Measurements from ENCODE around the gene KCNK1. TPM values are rescaled to one million over a fixed set of nuclear protein-coding genes. Genes with fewer than 3 reads are reported as not detected.

KCNK1 gene
- total and polyA plus RNA-seq, 2 of the 8 experiments (the other 6 are each of a cell fraction or from before 2014, with no cell fraction given): 11.9 to 16.5 TPM

GRCh38 chr1:233707153-233707879, 93.4 kb downstream of the KCNK1 start (continued):
- no peak for TF ChIP-seq RXRA (IDR thresholded peaks at IDR 0.05; ENCODE audit: insufficient read depth, low read depth, low read length)

Data from H1 (cell line).